GM23338 (cell line): ENCODE measurements around the gene SH3GL2. TPM values are rescaled to one million over a fixed set of nuclear protein-coding genes. Genes with fewer than 3 reads are reported as not detected.

Experiments
- ATAC-seq: fragments of 200-7000 bp; cut with Tn5 transposase; 3 replicates; pipeline ENCODE4 v1.9.1; 2020
- DNase-seq: peaks from one replicate; pipeline ENCODE4 v3.0.0-alpha.2; 2015; ENCODE audit warnings: low spot score
- H2AFZ ChIP-seq: fragments of 200-600 bp; sonication (generic); 2 replicates; pipeline ENCODE4 v1.8.0; 2016; ENCODE audit warnings: antibody characterized with exemption, mild to moderate bottlenecking, moderate library complexity
- H3F3A ChIP-seq: fragments of 200-600 bp; sonication (generic); replicated peaks from 2 replicates; pipeline ENCODE4 v1.8.0; 2017; ENCODE audit warnings: antibody characterized with exemption, mixed run types, low read depth
- H3K27ac ChIP-seq: fragments of 200-600 bp; sonication (generic); 2 replicates; pipeline ENCODE4 v1.6.1; 2016; ENCODE audit warnings: low read depth
- H3K27me3 ChIP-seq: fragments of 200-600 bp; sonication (generic); 2 replicates; pipeline ENCODE4 v1.8.0; 2016; ENCODE audit warnings: mild to moderate bottlenecking, mixed run types, moderate library complexity; ENCODE audit not compliant: insufficient read depth
- H3K36me3 ChIP-seq: fragments of 200-600 bp; sonication (generic); 2 replicates; pipeline ENCODE4 v1.8.0; 2016; ENCODE audit warnings: mild to moderate bottlenecking; ENCODE audit not compliant: insufficient read depth
- H3K4me1 ChIP-seq: fragments of 200-600 bp; sonication (generic); 2 replicates; pipeline ENCODE4 v1.8.0; 2016; ENCODE audit warnings: mild to moderate bottlenecking, moderate library complexity; ENCODE audit not compliant: insufficient read depth
- H3K4me2 ChIP-seq: fragments of 200-600 bp; sonication (generic); 2 replicates; pipeline ENCODE4 v1.7.1; 2017; ENCODE audit warnings: mixed run types
- H3K4me3 ChIP-seq: fragments of 200-600 bp; sonication (generic); 2 replicates; pipeline ENCODE4 v1.6.1; 2016; ENCODE audit warnings: mixed run types
- H3K79me2 ChIP-seq: fragments of 200-600 bp; sonication (generic); replicated peaks from 2 replicates; pipeline ENCODE4 v1.8.0; 2017; ENCODE audit warnings: mild to moderate bottlenecking; ENCODE audit not compliant: insufficient read depth
- H3K9me2 ChIP-seq: fragments of 200-600 bp; sonication (generic); 2 replicates; pipeline ENCODE4 v1.8.0; 2017; ENCODE audit not compliant: insufficient read depth
- H4K20me1 ChIP-seq: fragments of 200-600 bp; sonication (generic); replicated peaks from 2 replicates; pipeline ENCODE4 v1.8.0; 2017; ENCODE audit warnings: mild to moderate bottlenecking; ENCODE audit not compliant: insufficient read depth
- H3K27ac Mint-ChIP-seq: 2 replicates; pipeline ENCODE4 v1.8.0; 2020; ENCODE audit warnings: inconsistent platforms, mild to moderate bottlenecking, moderate library complexity, mixed read lengths
- H3K27me3 Mint-ChIP-seq: 3 replicates; pipeline ENCODE4 v1.8.0; 2022; ENCODE audit warnings: low read depth, mild to moderate bottlenecking, moderate library complexity, mixed read lengths, inconsistent platforms; ENCODE audit not compliant: insufficient read depth, poor library complexity
- H3K36me3 Mint-ChIP-seq: 3 replicates; pipeline ENCODE4 v1.8.0; 2021; ENCODE audit warnings: low read depth, mild to moderate bottlenecking, inconsistent platforms, moderate library complexity, mixed read lengths
- H3K4me1 Mint-ChIP-seq: 3 replicates; pipeline ENCODE4 v1.8.0; 2020; ENCODE audit warnings: mild to moderate bottlenecking, inconsistent platforms, mixed read lengths
- H3K4me3 Mint-ChIP-seq: 3 replicates; pipeline ENCODE4 v1.8.0; 2021; ENCODE audit warnings: moderate library complexity, mild to moderate bottlenecking, inconsistent platforms, mixed read lengths
- H3K9me3 Mint-ChIP-seq: 3 replicates; pipeline ENCODE4 v1.8.0; 2020; ENCODE audit warnings: moderate library complexity, mild to moderate bottlenecking, inconsistent platforms, mixed read lengths
- CREB1 ChIP-seq: fragments of 250-450 bp; sonication (Bioruptor Pico); IDR thresholded peaks from 2 replicates; pipeline ENCODE4 v1.5.0; 2020; ENCODE audit warnings: low read depth, mild to moderate bottlenecking, moderate library complexity
- NANOG ChIP-seq: IDR thresholded peaks from 2 replicates; pipeline ENCODE4 v1.6.1; 2016; ENCODE audit warnings: antibody characterized with exemption, borderline replicate concordance
- polyA plus RNA-seq: library from polyadenylated mRNA; unstranded; fragments of >200 nt; fragmentation: Nextera tagmentation; extraction: Ambion mirVana; gene quantifications from 2 replicates; pipeline ENCODE4 v1.2.1, GENCODE V29; 2016
- total RNA-seq: library from RNA; depleted of rRNA; stranded (reverse); fragments of >200 nt; shearing (Covaris generic); gene quantifications from 2 replicates; pipeline ENCODE4 v1.2.3, GENCODE V29; 2014
- TF ChIP-seq, protein P1 (sequence below): fragments of 250-450 bp; sonication (Bioruptor Pico); IDR thresholded peaks from 2 replicates; pipeline ENCODE4 v1.5.0; 2020; ENCODE audit warnings: mild to moderate bottlenecking, moderate library complexity
- TF ChIP-seq, protein P2 (sequence below): IDR thresholded peaks from one replicate; pipeline ENCODE4 v1.6.1; 2018; ENCODE audit warnings: antibody characterized with exemption; ENCODE audit not compliant: unreplicated experiment
- TF ChIP-seq, protein P3 (sequence below): IDR thresholded peaks from 2 replicates; pipeline ENCODE4 v1.6.1; 2016; ENCODE audit warnings: antibody characterized with exemption

The SH3GL2 gene
- total and polyA plus RNA-seq, 2 experiments from 2014 or later: 5.9 to 8.6 TPM

DNA sequence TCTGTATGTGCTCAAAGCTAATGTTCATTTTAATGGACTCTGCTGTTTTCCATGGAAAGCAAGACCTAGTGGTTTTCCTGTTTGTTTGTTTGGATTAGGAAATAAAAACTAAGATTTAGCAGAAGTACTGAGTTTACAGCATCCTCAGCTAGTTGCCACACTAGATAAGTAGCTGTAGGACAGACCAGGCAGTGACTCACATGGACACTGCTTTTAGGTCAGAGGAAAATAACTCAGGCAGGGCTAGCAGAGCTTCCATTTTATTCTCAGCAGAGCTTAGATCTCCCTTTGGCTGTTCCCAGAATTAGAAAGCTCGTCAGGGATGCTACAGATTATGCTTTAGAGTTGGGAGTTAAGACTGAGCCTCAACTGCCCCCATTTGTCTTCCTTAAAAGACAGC is 204.4 kb downstream of the SH3GL2 start (continued):
- TF ChIP-seq, protein P1, sequence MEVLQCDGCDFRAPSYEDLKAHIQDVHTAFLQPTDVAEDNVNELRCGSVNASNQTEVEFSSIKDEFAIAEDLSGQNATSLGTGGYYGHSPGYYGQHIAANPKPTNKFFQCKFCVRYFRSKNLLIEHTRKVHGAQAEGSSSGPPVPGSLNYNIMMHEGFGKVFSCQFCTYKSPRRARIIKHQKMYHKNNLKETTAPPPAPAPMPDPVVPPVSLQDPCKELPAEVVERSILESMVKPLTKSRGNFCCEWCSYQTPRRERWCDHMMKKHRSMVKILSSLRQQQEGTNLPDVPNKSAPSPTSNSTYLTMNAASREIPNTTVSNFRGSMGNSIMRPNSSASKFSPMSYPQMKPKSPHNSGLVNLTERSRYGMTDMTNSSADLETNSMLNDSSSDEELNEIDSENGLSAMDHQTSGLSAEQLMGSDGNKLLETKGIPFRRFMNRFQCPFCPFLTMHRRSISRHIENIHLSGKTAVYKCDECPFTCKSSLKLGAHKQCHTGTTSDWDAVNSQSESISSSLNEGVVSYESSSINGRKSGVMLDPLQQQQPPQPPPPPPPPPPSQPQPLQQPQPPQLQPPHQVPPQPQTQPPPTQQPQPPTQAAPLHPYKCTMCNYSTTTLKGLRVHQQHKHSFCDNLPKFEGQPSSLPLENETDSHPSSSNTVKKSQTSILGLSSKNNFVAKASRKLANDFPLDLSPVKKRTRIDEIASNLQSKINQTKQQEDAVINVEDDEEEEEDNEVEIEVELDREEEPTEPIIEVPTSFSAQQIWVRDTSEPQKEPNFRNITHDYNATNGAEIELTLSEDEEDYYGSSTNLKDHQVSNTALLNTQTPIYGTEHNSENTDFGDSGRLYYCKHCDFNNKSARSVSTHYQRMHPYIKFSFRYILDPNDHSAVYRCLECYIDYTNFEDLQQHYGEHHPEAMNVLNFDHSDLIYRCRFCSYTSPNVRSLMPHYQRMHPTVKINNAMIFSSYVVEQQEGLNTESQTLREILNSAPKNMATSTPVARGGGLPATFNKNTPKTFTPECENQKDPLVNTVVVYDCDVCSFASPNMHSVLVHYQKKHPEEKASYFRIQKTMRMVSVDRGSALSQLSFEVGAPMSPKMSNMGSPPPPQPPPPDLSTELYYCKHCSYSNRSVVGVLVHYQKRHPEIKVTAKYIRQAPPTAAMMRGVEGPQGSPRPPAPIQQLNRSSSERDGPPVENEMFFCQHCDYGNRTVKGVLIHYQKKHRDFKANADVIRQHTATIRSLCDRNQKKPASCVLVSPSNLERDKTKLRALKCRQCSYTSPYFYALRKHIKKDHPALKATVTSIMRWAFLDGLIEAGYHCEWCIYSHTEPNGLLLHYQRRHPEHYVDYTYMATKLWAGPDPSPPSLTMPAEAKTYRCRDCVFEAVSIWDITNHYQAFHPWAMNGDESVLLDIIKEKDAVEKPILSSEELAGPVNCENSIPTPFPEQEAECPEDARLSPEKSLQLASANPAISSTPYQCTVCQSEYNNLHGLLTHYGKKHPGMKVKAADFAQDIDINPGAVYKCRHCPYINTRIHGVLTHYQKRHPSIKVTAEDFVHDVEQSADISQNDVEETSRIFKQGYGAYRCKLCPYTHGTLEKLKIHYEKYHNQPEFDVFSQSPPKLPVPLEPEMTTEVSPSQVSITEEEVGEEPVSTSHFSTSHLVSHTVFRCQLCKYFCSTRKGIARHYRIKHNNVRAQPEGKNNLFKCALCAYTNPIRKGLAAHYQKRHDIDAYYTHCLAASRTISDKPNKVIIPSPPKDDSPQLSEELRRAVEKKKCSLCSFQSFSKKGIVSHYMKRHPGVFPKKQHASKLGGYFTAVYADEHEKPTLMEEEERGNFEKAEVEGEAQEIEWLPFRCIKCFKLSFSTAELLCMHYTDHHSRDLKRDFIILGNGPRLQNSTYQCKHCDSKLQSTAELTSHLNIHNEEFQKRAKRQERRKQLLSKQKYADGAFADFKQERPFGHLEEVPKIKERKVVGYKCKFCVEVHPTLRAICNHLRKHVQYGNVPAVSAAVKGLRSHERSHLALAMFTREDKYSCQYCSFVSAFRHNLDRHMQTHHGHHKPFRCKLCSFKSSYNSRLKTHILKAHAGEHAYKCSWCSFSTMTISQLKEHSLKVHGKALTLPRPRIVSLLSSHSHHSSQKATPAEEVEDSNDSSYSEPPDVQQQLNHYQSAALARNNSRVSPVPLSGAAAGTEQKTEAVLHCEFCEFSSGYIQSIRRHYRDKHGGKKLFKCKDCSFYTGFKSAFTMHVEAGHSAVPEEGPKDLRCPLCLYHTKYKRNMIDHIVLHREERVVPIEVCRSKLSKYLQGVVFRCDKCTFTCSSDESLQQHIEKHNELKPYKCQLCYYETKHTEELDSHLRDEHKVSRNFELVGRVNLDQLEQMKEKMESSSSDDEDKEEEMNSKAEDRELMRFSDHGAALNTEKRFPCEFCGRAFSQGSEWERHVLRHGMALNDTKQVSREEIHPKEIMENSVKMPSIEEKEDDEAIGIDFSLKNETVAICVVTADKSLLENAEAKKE: no peak
- TF ChIP-seq CREB1: no peak
- TF ChIP-seq, protein P2, sequence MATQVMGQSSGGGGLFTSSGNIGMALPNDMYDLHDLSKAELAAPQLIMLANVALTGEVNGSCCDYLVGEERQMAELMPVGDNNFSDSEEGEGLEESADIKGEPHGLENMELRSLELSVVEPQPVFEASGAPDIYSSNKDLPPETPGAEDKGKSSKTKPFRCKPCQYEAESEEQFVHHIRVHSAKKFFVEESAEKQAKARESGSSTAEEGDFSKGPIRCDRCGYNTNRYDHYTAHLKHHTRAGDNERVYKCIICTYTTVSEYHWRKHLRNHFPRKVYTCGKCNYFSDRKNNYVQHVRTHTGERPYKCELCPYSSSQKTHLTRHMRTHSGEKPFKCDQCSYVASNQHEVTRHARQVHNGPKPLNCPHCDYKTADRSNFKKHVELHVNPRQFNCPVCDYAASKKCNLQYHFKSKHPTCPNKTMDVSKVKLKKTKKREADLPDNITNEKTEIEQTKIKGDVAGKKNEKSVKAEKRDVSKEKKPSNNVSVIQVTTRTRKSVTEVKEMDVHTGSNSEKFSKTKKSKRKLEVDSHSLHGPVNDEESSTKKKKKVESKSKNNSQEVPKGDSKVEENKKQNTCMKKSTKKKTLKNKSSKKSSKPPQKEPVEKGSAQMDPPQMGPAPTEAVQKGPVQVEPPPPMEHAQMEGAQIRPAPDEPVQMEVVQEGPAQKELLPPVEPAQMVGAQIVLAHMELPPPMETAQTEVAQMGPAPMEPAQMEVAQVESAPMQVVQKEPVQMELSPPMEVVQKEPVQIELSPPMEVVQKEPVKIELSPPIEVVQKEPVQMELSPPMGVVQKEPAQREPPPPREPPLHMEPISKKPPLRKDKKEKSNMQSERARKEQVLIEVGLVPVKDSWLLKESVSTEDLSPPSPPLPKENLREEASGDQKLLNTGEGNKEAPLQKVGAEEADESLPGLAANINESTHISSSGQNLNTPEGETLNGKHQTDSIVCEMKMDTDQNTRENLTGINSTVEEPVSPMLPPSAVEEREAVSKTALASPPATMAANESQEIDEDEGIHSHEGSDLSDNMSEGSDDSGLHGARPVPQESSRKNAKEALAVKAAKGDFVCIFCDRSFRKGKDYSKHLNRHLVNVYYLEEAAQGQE: no peak
- TF ChIP-seq, protein P3, sequence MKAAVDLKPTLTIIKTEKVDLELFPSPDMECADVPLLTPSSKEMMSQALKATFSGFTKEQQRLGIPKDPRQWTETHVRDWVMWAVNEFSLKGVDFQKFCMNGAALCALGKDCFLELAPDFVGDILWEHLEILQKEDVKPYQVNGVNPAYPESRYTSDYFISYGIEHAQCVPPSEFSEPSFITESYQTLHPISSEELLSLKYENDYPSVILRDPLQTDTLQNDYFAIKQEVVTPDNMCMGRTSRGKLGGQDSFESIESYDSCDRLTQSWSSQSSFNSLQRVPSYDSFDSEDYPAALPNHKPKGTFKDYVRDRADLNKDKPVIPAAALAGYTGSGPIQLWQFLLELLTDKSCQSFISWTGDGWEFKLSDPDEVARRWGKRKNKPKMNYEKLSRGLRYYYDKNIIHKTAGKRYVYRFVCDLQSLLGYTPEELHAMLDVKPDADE: no peak

DNA sequence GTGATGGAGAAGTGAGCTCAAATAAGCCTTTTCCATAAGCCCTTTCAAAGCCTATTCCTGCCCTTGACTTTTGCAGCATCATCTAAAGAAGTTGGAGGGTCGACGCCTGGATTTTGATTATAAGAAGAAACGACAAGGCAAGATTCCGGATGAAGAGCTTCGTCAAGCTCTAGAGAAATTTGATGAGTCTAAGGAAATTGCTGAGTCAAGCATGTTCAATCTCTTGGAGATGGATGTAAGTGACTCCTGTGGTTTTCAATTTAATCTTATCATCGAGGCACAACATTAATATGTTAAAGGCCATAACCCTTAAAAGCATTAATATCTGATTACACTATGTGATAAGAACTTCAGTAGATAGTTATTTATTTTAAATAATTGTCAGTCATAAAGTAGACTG is 210.4 kb downstream of the SH3GL2 start:
- H3K36me3 ChIP-seq: no peaks in the 10 kb centered on the region
- Mint-ChIP-seq H3K9me3 (no peaks in the 10 kb centered on the region), H3K36me3 (no peaks in the 10 kb centered on the region), H3K4me1 (no peaks in the 10 kb centered on the region), H3K27ac (no peak overlapping the region), H3K27me3 (no peaks in the 10 kb centered on the region), H3K4me3 (no peak overlapping the region)
- ATAC-seq (no peak), DNase-seq (no peak)
- H3K4me3 ChIP-seq: no peak overlapping the region
- no peaks in the 10 kb centered on the region for H4K20me1 ChIP-seq
- H3F3A ChIP-seq: no peaks in the 10 kb centered on the region
- no peaks in the 10 kb centered on the region for H3K4me1 ChIP-seq
- H3K9me2 ChIP-seq: 0 out of 2 replicates have a peak, but pooled peaks cover 3% of the 10 kb centered on the region
- H3K79me2 ChIP-seq: no peaks in the 10 kb centered on the region
- no peak overlapping the region for H3K27ac ChIP-seq
- no peaks in the 10 kb centered on the region for H3K27me3 ChIP-seq
- H2AFZ ChIP-seq: no peak overlapping the region
- no peak for TF ChIP-seq NANOG
- no peak overlapping the region for H3K4me2 ChIP-seq
